HG03175 (cell line): ENCODE data around the gene UQCRC2.
"Not testable (repeated sequence)": the region's sequence is repeated elsewhere in the genome, so short reads cannot be mapped to it uniquely, and the experiment has no call there.

Source experiments
- ATAC-seq: cut with Tn5 transposase; IDR thresholded peaks from one replicate; pipeline ENCODE4 v1.9.1; 2021; ENCODE audit warnings: mild to moderate bottlenecking, moderate library complexity; ENCODE audit not compliant: unreplicated experiment

The UQCRC2 gene

GRCh38 chr16:22008215-22009059, 55.3 kb downstream of the UQCRC2 start:
- ATAC-seq = peak; percentile 24

DNA sequence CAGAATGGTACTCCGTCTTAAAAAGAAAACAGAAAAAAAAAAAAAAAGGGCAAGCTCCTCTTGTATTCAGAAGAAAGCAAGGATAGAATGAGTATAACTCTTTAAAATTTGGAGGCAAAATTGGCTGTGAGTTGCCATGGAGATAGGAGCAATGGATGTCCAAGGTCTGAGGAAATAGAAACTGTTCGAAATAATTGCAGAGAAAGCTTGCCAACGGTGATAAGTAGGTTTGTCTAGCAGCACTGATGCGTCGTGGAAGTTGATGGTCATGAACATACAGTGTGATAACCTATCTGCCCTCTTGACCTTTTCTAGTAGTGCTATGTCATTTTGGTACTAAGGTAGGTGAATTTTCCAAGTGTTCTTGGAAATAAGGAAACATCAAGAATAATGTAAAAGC, 57.7 kb downstream of the UQCRC2 start:
- ATAC-seq = no peak

GRCh38 chr16:22012241-22012640, 59.1 kb downstream of the UQCRC2 start:
- ATAC-seq = no peak

DNA sequence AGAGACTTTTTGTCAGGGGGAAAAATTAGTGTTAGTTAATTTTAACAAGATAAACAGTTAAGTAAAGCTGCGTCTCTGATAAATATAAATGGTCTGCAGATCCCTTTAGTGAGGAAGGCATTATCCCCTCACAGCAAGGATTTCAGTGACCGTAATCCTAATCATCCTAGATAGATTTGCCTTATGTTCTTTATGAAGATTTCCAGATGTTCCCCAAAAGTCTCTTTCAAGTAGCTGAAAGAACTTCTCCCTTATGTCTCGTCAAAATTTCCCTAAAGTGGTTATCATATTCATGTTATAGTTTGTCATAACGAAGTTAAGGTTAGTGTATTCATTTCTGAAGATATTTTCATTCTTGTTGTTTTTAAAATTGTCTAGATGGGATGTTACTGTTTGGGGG, 60.3 kb downstream of the UQCRC2 start:
- no peak for ATAC-seq

DNA sequence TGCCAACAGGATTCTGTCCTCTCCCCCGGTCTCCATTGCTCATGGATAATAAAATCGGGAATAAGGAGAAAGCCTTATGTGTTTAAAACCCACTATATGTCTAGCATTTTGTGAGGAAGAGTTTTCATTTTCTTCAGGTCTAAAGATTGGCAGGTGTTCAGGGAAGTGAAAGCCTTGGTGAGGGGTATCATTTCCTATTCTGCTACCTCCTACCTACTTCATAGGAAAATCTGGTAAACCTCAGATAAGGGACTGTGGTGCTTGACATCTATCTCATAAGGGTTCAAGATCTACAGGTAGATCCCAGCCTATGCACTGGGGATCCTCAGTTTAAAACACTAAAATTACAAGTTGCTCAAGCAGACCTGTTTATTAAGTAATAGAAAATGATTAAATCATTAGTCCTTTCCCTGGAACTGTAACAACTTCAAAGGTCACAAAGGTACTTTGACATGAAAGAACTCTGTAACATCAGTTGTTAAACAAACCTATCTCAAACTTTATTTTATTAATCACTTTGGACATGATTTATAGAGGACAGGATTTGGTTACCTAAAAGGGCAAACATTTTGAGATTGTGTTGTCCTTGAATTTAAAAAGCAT, 61.2 kb downstream of the UQCRC2 start:
- ATAC-seq = no peak

DNA sequence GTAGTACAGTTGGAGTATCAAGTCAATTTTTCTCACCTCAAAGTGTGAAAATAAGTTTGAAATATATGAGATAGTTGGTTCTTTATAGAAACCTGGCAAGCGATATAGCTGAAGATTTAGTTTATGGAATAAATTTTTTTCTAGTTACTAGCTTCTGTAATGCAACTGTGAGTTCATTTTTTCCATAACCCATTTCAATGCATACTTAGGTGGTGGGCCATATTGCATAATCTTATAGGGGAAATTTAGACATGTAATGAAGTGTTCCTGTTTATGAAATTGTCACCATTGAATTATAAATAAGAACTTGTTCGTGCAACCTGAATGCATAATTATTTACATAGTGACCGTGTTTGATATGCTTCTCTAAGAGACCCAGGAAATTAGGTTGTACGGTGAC, 63.8 kb downstream of the UQCRC2 start:
- ATAC-seq = no peak

DNA sequence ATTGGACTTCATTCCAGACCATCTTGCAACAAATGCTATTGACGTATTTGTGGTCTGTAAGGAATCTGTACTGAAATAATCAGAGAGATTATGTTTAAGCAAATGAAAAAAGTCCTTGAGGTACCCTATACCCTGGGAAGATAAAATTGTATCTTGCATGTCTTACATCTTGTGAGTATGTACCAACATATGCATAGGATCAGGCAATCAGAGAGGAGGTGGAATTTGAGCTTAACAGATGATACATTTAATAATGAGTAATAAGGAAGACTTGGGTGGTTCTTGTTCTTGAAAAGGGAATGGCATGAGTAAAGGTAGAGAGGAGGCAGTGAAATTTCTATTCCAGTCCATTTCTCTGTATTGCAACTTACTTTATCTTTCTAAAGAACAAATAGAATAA, 65.4 kb downstream of the UQCRC2 start:
- ATAC-seq = no peak

- ATAC-seq = no peak
Measured at GRCh38 chr16:22022151-22022550, 69.0 kb downstream of the UQCRC2 start.

GRCh38 chr16:22023505-22023904, 70.3 kb downstream of the UQCRC2 start:
- no peak for ATAC-seq

GRCh38 chr16:22024785-22025184, 71.6 kb downstream of the UQCRC2 start:
- not testable (repeated sequence) for ATAC-seq

DNA sequence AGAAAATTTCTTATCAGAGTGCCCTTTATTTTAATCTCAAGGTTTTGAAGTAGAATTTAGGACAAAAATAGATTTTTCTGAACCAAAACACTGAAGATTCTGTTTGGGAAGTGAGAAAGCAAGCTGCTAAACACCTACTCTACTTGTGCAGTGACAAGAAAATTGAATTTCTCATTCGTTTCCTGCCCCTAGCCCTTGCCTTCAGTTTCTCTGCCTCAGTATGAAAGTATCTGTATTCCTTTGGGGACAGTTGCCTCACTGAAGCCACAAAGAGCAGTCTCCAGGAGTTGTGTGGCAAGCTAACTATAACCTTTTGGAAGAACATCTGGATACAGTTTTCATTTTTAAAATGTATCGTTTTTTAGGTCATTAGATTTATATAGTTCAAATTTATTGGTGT, 74.5 kb downstream of the UQCRC2 start:
- ATAC-seq = no peak

DNA sequence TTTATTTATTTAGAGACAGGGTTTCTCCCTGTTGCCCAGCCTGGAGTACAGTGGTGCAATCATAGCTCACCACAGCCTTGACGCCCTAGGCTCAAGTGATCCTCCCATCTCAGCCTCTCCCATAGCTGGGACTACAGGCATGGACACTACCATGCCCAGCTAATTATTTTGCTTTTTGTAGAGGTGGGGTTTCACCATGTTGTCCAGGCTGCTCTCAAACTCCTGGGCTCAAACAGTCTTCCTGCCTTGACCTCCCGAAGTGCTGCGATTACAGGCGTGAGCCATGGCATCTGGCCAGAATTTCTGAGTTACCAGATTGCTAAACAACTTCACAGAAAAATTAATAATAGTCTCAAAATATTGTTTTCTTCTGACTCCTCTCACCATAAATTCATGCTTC, 76.5 kb downstream of the UQCRC2 start:
- no peak for ATAC-seq

- no peak for ATAC-seq
Measured at GRCh38 chr16:22030087-22030812, 77.1 kb downstream of the UQCRC2 start.

DNA sequence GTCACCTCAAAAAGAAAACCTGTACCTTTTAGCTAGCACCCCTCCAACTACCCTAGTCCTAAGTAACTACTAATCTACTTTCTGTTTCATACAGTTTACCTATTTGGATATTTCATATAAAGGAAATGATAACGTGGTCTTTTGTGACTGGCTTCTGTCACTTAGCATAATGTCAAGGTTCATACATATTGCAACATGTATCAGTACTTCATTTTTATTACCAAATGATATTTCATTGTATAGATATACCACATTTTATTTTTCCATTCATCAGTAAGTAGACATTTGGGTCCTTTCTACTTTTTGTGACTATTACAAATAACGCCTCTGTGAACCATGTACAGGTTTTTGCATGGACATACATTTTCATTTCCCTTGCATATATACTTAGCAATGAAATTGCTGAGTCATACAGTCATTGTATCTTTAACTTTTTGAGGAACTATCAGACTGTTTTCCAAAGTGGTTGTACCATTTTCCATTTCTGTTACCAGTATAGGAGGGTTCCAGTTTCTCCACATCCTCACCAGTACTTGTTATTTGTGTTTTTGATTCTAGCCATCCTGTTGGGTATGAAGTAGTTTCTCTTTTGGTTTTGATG, 78.4 kb downstream of the UQCRC2 start:
- ATAC-seq = no peak
